HepG2 (cell line): ENCODE data around the gene IL21R. TPM values are rescaled to one million over a fixed set of nuclear protein-coding genes. Genes with fewer than 3 reads are reported as not detected.

Experiments used
- ATAC-seq: fragments of 200-7000 bp; cut with Tn5 transposase; 3 replicates; pipeline ENCODE4 v1.9.1; 2020; ENCODE audit warnings: mild to moderate bottlenecking, moderate library complexity
- BruUV-seq: library from RNA; stranded (reverse); fragments of 400-500 nt; replicated peaks from 2 replicates; lab custom pipeline; 2021; lab: Mats Ljungman, UMichigan
- CTCF ChIA-PET: fragments of 300-600 bp; formaldehyde crosslinking; extraction: SDS; loops from one replicate; lab custom pipeline; 2021; ENCODE audit warnings: low total read pairs, inconsistent platforms, low intra/inter-chr PET ratio; lab: Yijun Ruan, JAX
- POLR2A ChIA-PET: fragments of 350-600 bp; sonication (Branson Sonifier 250); formaldehyde crosslinking; loops from one replicate; lab custom pipeline; 2020; ENCODE audit warnings: antibody characterized with exemption, inconsistent platforms; lab: Yijun Ruan, JAX
- DNase-seq: peaks from one replicate; pipeline ENCODE4 v3.0.0-alpha.2; 2015; ENCODE audit warnings: low spot score
- FAIRE-seq: peaks from 3 replicates; lab custom pipeline; 2011; peaks lifted over from hg19 to GRCh38; lab: Jason Lieb, UNC
- H2AFZ ChIP-seq: one replicate; pipeline ENCODE4 v1.6.1; 2011; ENCODE audit warnings: low read length, inconsistent platforms
- H3K27ac ChIP-seq: fragments of 300-600 bp; 3 replicates; pipeline ENCODE4 v1.8.0; 2011; ENCODE audit warnings: mixed run types, mild to moderate bottlenecking, mixed read lengths, low read length, inconsistent platforms; ENCODE audit not compliant: insufficient read depth; ENCODE audit errors: extremely low read length
- H3K27me3 ChIP-seq, 2 experiments: fragments of 200-600 bp in 1 of 2; 2 replicates in 1 of 2; 3 replicates in 1 of 2; pipeline versions ENCODE4 v1.6.0 to v1.8.0; 2011; ENCODE audit warnings: low read length in 2 of 2, mild to moderate bottlenecking in 2 of 2, moderate library complexity in 2 of 2, inconsistent platforms in 1 of 2; ENCODE audit not compliant: insufficient read depth in 2 of 2, control insufficient read depth in 1 of 2
- H3K36me3 ChIP-seq, 2 experiments: fragments of 200-600 bp in 1 of 2; replicated peaks in 1 of 2; 2 replicates in 1 of 2; 3 replicates in 1 of 2; pipeline versions ENCODE4 v1.5.1 to v1.8.0; 2011; ENCODE audit warnings: low read length in 2 of 2, inconsistent platforms in 1 of 2; ENCODE audit not compliant: insufficient read depth in 2 of 2, control insufficient read depth in 1 of 2
- H3K4me1 ChIP-seq: 2 replicates; pipeline ENCODE4 v1.5.1; 2012; ENCODE audit warnings: low read length, inconsistent platforms; ENCODE audit not compliant: insufficient read depth
- H3K4me2 ChIP-seq: 2 replicates; pipeline ENCODE4 v1.6.0; 2011; ENCODE audit warnings: low read depth, low read length, inconsistent platforms
- H3K4me3 ChIP-seq, 3 experiments: fragments of 200-600 bp in 1 of 3; sonication (generic), shearing (Covaris generic) in 1 of 3; replicated peaks in 1 of 3; 2 replicates each; pipeline ENCODE4 v1.5.1; 2011 to 2016; ENCODE audit warnings: low read length in 3 of 3, inconsistent platforms in 2 of 3, low read depth in 2 of 3, mild to moderate bottlenecking in 2 of 3, control low read depth in 1 of 3, mixed read lengths in 1 of 3; ENCODE audit not compliant: insufficient read depth in 1 of 3
- H3K79me2 ChIP-seq: one replicate; pipeline ENCODE4 v1.6.1; 2011; ENCODE audit warnings: low read length, inconsistent platforms; ENCODE audit not compliant: insufficient read depth
- H3K9ac ChIP-seq: 2 replicates; pipeline ENCODE4 v1.6.0; 2011; ENCODE audit warnings: mild to moderate bottlenecking, low read depth, low read length, inconsistent platforms; ENCODE audit not compliant: insufficient read depth
- H3K9me3 ChIP-seq: 2 replicates; pipeline ENCODE4 v1.5.1; 2012; ENCODE audit warnings: mild to moderate bottlenecking, low read length
- H4K20me1 ChIP-seq: 2 replicates; pipeline ENCODE4 v1.6.0; 2011; ENCODE audit warnings: inconsistent platforms, mild to moderate bottlenecking, low read length, moderate library complexity; ENCODE audit not compliant: insufficient read depth
- ARNT2 ChIP-seq: sonication (generic); formaldehyde crosslinking; IDR thresholded peaks from 2 replicates; pipeline ENCODE4 v1.8.0; 2022; ENCODE audit warnings: mild to moderate bottlenecking, low read depth, missing genetic modification reagents, moderate library complexity
- ELF1 ChIP-seq: sonication (generic); formaldehyde crosslinking; IDR thresholded peaks from 2 replicates; pipeline ENCODE4 v1.4.0; 2020; ENCODE audit warnings: missing genetic modification reagents
- FOSL2 ChIP-seq: sonication (generic); formaldehyde crosslinking; IDR thresholded peaks from 2 replicates; pipeline ENCODE4 v1.4.0; 2020; ENCODE audit warnings: missing genetic modification reagents
- HMGXB4 ChIP-seq, 2 experiments: sonication (generic) in 1 of 2; formaldehyde crosslinking in 1 of 2; IDR thresholded peaks; 2 replicates each; pipeline versions ENCODE4 v1.4.0 to v1.6.1; 2018 to 2020; ENCODE audit warnings: missing genetic modification reagents in 2 of 2, borderline replicate concordance in 1 of 2, low read depth in 1 of 2, mild to moderate bottlenecking in 1 of 2, missing biosample characterization in 1 of 2
- IRF2 ChIP-seq: IDR thresholded peaks from 2 replicates; pipeline ENCODE4 v1.6.1; 2018; ENCODE audit warnings: missing genetic modification reagents, missing compliant biosample characterization
- KDM4B ChIP-seq: sonication (generic); formaldehyde crosslinking; IDR thresholded peaks from 2 replicates; pipeline ENCODE4 v1.4.0; 2020; ENCODE audit warnings: missing genetic modification reagents
- MTERF4 ChIP-seq: sonication (generic); formaldehyde crosslinking; IDR thresholded peaks from 2 replicates; pipeline ENCODE4 v1.8.0; 2023; ENCODE audit warnings: mild to moderate bottlenecking, missing genetic modification reagents
- PBX2 ChIP-seq: IDR thresholded peaks from 2 replicates; pipeline ENCODE4 v1.6.1; 2016; ENCODE audit warnings: control low read depth
- SMC3 ChIP-seq: IDR thresholded peaks from 2 replicates; pipeline ENCODE4 v1.6.1; 2011; ENCODE audit warnings: low read length, improper control_type of control experiment
- SOX5 ChIP-seq: IDR thresholded peaks from 2 replicates; pipeline ENCODE4 v1.6.1; 2016; ENCODE audit warnings: borderline replicate concordance
- THAP7 ChIP-seq: sonication (generic); formaldehyde crosslinking; IDR thresholded peaks from 2 replicates; pipeline ENCODE4 v1.8.1; 2023; ENCODE audit warnings: mild to moderate bottlenecking, missing genetic modification reagents
- ZBTB7B ChIP-seq: sonication (generic); formaldehyde crosslinking; IDR thresholded peaks from 2 replicates; pipeline ENCODE4 v1.4.0; 2020; ENCODE audit warnings: missing genetic modification reagents
- ZFX ChIP-seq: sonication (generic); formaldehyde crosslinking; IDR thresholded peaks from 2 replicates; pipeline ENCODE4 v1.4.0; 2020; ENCODE audit warnings: mild to moderate bottlenecking, low read depth, missing genetic modification reagents, moderate library complexity
- ZNF3 ChIP-seq: IDR thresholded peaks from 2 replicates; pipeline ENCODE4 v1.7.0; 2017; ENCODE audit warnings: inconsistent platforms
- ZNF740 ChIP-seq: sonication (generic); formaldehyde crosslinking; IDR thresholded peaks from 2 replicates; pipeline ENCODE4 v1.4.0; 2020; ENCODE audit warnings: missing genetic modification reagents
- WGBS: methylation state at CpG from one replicate; pipeline ENCODE4 v1.1.6; 2017; ENCODE audit warnings: low lambda C conversion rate; 5-methylcytosine and 5-hydroxymethylcytosine counted together
- in situ Hi-C: cut with HindIII; loops from 2 replicates; pipeline ENCODE4 v1.10.0; 2017; ENCODE audit warnings: low pct_unique_long_range_greater_than_20kb; ENCODE audit not compliant: extremely low pct_ligation_motif_present
- intact Hi-C: fragments of 100-400 bp; cut with micrococcal nuclease; formaldehyde crosslinking; loops from one replicate; pipeline ENCODE4 v1.10.0; 2022; ENCODE audit not compliant: unreplicated experiment
- polyA plus RNA-seq, 8 experiments: library from polyadenylated mRNA; depleted of rRNA in 3 of 8; stranded (reverse) in 7 of 8; unstranded in 1 of 8; fragments of >200 nt; fragmentation: Illumina TruSeq in 4 of 8; extraction: Trizol in 4 of 8; gene quantifications; 2 replicates each; pipeline versions ENCODE4 v1.2.1 to v1.2.3, GENCODE V29; 2011 to 2016; ENCODE audit warnings: low read depth in 4 of 8, missing spikeins in 1 of 8, mixed read lengths in 1 of 8; ENCODE audit not compliant: insufficient read depth in 1 of 8
- total RNA-seq, 5 experiments: library from RNA; depleted of rRNA; stranded (reverse); fragments of >200 nt; fragmentation: Illumina TruSeq; extraction: Trizol; gene quantifications; 2 replicates each; pipeline ENCODE4 v1.2.3, GENCODE V29; 2016; ENCODE audit warnings: low read depth in 1 of 5

The IL21R gene
- total and polyA plus RNA-seq, 2 of the 13 experiments (the other 11 are each of a cell fraction or from before 2014, with no cell fraction given), result 0.49 to 0.64 TPM

- no peak for TF ChIP-seq THAP7 (CRISPR knock-in tag)
- TF ChIP-seq PBX2, result no peak
Observed at GRCh38 chr16:27374221-27374803, 27.7 kb upstream of the IL21R start (continued).

GRCh38 chr16:27374804-27375425 lies 27.1 kb upstream of the IL21R start:
- Histone ChIP-seq H3K36me3 (no peaks in the 10 kb centered on the region), H3K4me2 (peak overlapping the region; percentile 65), H2AFZ (no peak overlapping the region), H3K27me3 (peaks cover under 1 to 7% of the 10 kb centered on the region in 2 experiments; a peak in 2 of 5 replicates), H4K20me1 (no peaks in the 10 kb centered on the region), H3K4me1 (peaks cover 18% of the 10 kb centered on the region), H3K27ac (no peak overlapping the region), H3K9ac (peak overlapping the region; percentile 5; the same call in 1 of the 2 replicates), H3K4me3 (peak overlapping the region in 2 of 3 experiments; percentile 5 to 38; a peak in 1 of 6 replicates), H3K79me2 (no peaks in the 10 kb centered on the region), H3K9me3 (no peaks in the 10 kb centered on the region)
- ChIA-PET POLR2A (interaction anchor here (0.7 to 2.0 kb wide), 4 partner anchors 9 to 171 kb away, joined by 3 to 8 read pairs (median 4); partner anchors contain the start of gene KDM8), CTCF (interaction anchor here (0.6 to 2.1 kb wide), 4 partner anchors 82 to 220 kb away, joined by 4 to 18 read pairs (median 8); no protein-coding TSS in a partner anchor)
- intact Hi-C loops (loop anchor here (1.0 to 5.0 kb wide), 3 partner anchors 82 to 220 kb away; no protein-coding TSS in a partner anchor), in situ Hi-C loops (no loop called here)
- 8% methylated on average over 9 of the region's 9 CpGs for WGBS
- DNase-seq (peak; percentile 92), ATAC-seq (peak; percentile 98), FAIRE-seq (peak; percentile 99)
- BruUV-seq, result no TSS peak
- TF ChIP-seq ZBTB7B (CRISPR knock-in tag), result 0 out of 2 replicates have a peak, but pooled peaks have one; percentile 47
- 0 out of 2 replicates have a peak, but pooled peaks have one; percentile 46 for TF ChIP-seq IRF2
- TF ChIP-seq SMC3, result peak; percentile 95
- peak; percentile 50; the same call in 1 of the 2 replicates for TF ChIP-seq ELF1 (CRISPR knock-in tag)
- no peak for TF ChIP-seq ZNF3
- TF ChIP-seq SOX5 (CRISPR knock-in tag), result peak; percentile 16; the same call in 1 of the 2 replicates
- TF ChIP-seq MTERF4, result 0 out of 2 replicates have a peak, but pooled peaks have one; percentile 38
- TF ChIP-seq HMGXB4 (CRISPR knock-in tag; IDR thresholded peaks at IDR 0.05; ENCODE audit: borderline replicate concordance in 1 of 2, low read depth in 1 of 2), result peak; percentile 59 to 88; a peak in 1 of 4 replicates
- no peak for TF ChIP-seq KDM4B (CRISPR knock-in tag)
- TF ChIP-seq ZNF740 (CRISPR knock-in tag), result no peak
- peak; percentile 59; the same call in 1 of the 2 replicates for TF ChIP-seq FOSL2 (CRISPR knock-in tag)
- 0 out of 2 replicates have a peak, but pooled peaks have one; percentile 17 for TF ChIP-seq ZFX (CRISPR knock-in tag)
- no peak for TF ChIP-seq ARNT2
